ENCODE results near the gene ST3GAL4. TPM values are rescaled to one million over a fixed set of nuclear protein-coding genes. Genes with fewer than 3 reads are reported as not detected.

ST3GAL4 gene
- total RNA-seq, 1 experiment from 2014 or later: 17.3 TPM

- H3K27ac Mint-ChIP-seq: no peak overlapping the region
- no peaks in the 10 kb centered on the region for H3K27me3 Mint-ChIP-seq (ENCODE audit: low read depth)
- H3K9me3 Mint-ChIP-seq: peaks cover 5% of the 10 kb centered on the region; the same call in 1 of the 2 replicates
- no peak overlapping the region for H3K4me3 Mint-ChIP-seq
- POLR2A ChIA-PET: no interaction called here
- TF ChIP-seq TP53 (CRISPR knock-in tag; IDR thresholded peaks at IDR 0.05) (no peak), AR (CRISPR knock-in tag; IDR thresholded peaks at IDR 0.05) (no peak), ATF3 (CRISPR knock-in tag; conservative IDR thresholded peaks at IDR 0.05) (no peak), TEAD1 (CRISPR knock-in tag; IDR thresholded peaks at IDR 0.05) (no peak), GTF2I (CRISPR knock-in tag; conservative IDR thresholded peaks at IDR 0.05) (no peak), KAT7 (CRISPR knock-in tag; IDR thresholded peaks at IDR 0.05; ENCODE audit: borderline replicate concordance) (no peak), SP1 (CRISPR knock-in tag; conservative IDR thresholded peaks at IDR 0.05) (no peak), CTCF (IDR thresholded peaks at IDR 0.05) (no peak)
- no peak for ATAC-seq
- DNase-seq (ENCODE audit: low spot score): no peak
- H3K36me3 Mint-ChIP-seq: peaks cover 33% of the 10 kb centered on the region
- no peaks in the 10 kb centered on the region for H3K4me1 Mint-ChIP-seq
- CTCF ChIA-PET: interaction anchor here (0.8 kb wide), 1 partner anchor 168 kb away, joined by 5 read pairs; no protein-coding TSS in a partner anchor
These were observed 42.5 kb upstream of the ST3GAL4 start for GRCh38 chr11:126312961-126313360.

- peaks cover 33% of the 10 kb centered on the region for H3K36me3 Mint-ChIP-seq
- H3K4me3 Mint-ChIP-seq: no peak overlapping the region
- DNase-seq (ENCODE audit: low spot score) (no peak), ATAC-seq (no peak)
- H3K9me3 Mint-ChIP-seq: peaks cover 5% of the 10 kb centered on the region; the same call in 1 of the 2 replicates
- CTCF ChIA-PET: no interaction called here
- no peak overlapping the region for H3K27ac Mint-ChIP-seq
- POLR2A ChIA-PET: no interaction called here
- TF ChIP-seq ZNF232 (CRISPR knock-in tag; IDR thresholded peaks at IDR 0.05): no peak
- no peak for TF ChIP-seq ZNF138 (CRISPR knock-in tag; conservative IDR thresholded peaks at IDR 0.05)
- no peak for TF ChIP-seq ZMAT4 (CRISPR knock-in tag; IDR thresholded peaks at IDR 0.05)
- no peak for TF ChIP-seq ZNF423 (CRISPR knock-in tag; IDR thresholded peaks at IDR 0.05)
- no peak for TF ChIP-seq TEAD4 (CRISPR knock-in tag; IDR thresholded peaks at IDR 0.05)
- TF ChIP-seq FOXP4 (CRISPR knock-in tag; IDR thresholded peaks at IDR 0.05): no peak
- TF ChIP-seq PRRX2 (CRISPR knock-in tag; IDR thresholded peaks at IDR 0.05): no peak
- TF ChIP-seq ERG (CRISPR knock-in tag; IDR thresholded peaks at IDR 0.05): no peak
- TF ChIP-seq NR3C1 (CRISPR knock-in tag; conservative IDR thresholded peaks at IDR 0.05; ENCODE audit: low read depth): no peak
- no peak for TF ChIP-seq ETV6 (CRISPR knock-in tag; IDR thresholded peaks at IDR 0.05)
- TF ChIP-seq RELA (CRISPR knock-in tag; IDR thresholded peaks at IDR 0.05; ENCODE audit: borderline replicate concordance): no peak
- TF ChIP-seq ZNF317 (CRISPR knock-in tag; IDR thresholded peaks at IDR 0.05; ENCODE audit: borderline replicate concordance, low read depth): no peak
- TF ChIP-seq USF2 (CRISPR knock-in tag; IDR thresholded peaks at IDR 0.05): no peak
- TF ChIP-seq JAZF1 (CRISPR knock-in tag; IDR thresholded peaks at IDR 0.05): no peak
- no peak for TF ChIP-seq GRHL2 (CRISPR knock-in tag; IDR thresholded peaks at IDR 0.05; ENCODE audit: insufficient replicate concordance, severe bottlenecking)
- no peaks in the 10 kb centered on the region for H3K27me3 Mint-ChIP-seq (ENCODE audit: low read depth)
- H3K4me1 Mint-ChIP-seq: no peaks in the 10 kb centered on the region
These were observed 41.7 kb upstream of the ST3GAL4 start for GRCh38 chr11:126313826-126314225.
